Progenitor cell of endocrine pancreas (in vitro differentiated cells): ENCODE measurements around the gene ZNF234. TPM values are rescaled to one million over a fixed set of nuclear protein-coding genes. Genes with fewer than 3 reads are reported as not detected.
"Not testable (repeated sequence)": the region's sequence is repeated elsewhere in the genome, so short reads cannot be mapped to it uniquely, and the experiment has no call there.

ENCODE experiments used
- DNase-seq: peaks from one replicate; pipeline ENCODE4 v3.0.0; 2021; ENCODE audit warnings: low spot score; ENCODE audit not compliant: unreplicated experiment
- H3K27ac Mint-ChIP-seq: 2 replicates; pipeline ENCODE4 v1.8.0; 2021; ENCODE audit warnings: mild to moderate bottlenecking, moderate library complexity, mixed read lengths
- H3K27me3 Mint-ChIP-seq: 2 replicates; pipeline ENCODE4 v1.8.0; 2021; ENCODE audit warnings: mixed read lengths
- H3K36me3 Mint-ChIP-seq: 2 replicates; pipeline ENCODE4 v1.8.0; 2022; ENCODE audit warnings: mixed read lengths; ENCODE audit not compliant: insufficient read depth
- H3K4me1 Mint-ChIP-seq: 2 replicates; pipeline ENCODE4 v1.8.0; 2021; ENCODE audit warnings: low read depth, mixed read lengths
- H3K4me3 Mint-ChIP-seq: 2 replicates; pipeline ENCODE4 v1.8.0; 2021; ENCODE audit warnings: low read depth, mild to moderate bottlenecking, moderate library complexity, mixed read lengths
- H3K9me3 Mint-ChIP-seq: 2 replicates; pipeline ENCODE4 v1.8.0; 2021; ENCODE audit warnings: low read depth, mixed read lengths
- total RNA-seq: library from RNA; stranded (reverse); gene quantifications from 2 replicates; pipeline ENCODE4 v1.2.1, GENCODE V29; 2021
- TF ChIP-seq, protein P1 (sequence below): fragments of 200-600 bp; sonication (generic); IDR thresholded peaks from one replicate; pipeline ENCODE4 v1.5.0; 2021; ENCODE audit warnings: antibody characterized with exemption, mild to moderate bottlenecking; ENCODE audit not compliant: unreplicated experiment

ZNF234 gene
- total RNA-seq, 1 donor from 2014 or later = 24.9 TPM

DNA sequence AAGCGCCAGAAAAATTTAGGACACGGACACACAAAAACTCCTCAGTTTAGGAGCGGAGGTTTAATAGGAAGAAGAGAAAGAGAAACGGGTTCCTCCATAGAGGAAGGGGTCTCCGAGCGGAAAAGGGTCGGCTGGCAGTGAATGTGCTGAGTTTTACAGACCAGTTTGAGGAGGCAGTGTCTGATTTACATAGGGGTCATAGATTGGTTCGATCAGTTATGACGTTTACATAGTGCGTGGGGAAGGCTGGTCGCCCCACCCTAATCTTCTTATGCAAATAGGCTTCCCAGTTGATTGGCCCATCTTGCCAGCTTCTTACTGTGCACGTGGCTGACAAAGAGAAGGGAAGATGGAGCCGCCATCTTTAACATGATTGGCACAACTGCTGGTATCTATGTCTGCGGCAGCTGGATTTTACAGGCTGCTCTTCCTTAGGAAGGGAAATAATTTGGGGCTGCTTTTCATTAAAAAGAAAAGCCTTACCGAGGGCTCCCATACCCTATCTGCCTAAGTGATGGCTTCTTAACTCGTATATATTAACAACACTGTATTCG lies 29.4 kb upstream of the ZNF234 start:
- Mint-ChIP-seq H3K36me3 (peaks cover 46% of the 10 kb centered on the region), H3K27me3 (no peaks in the 10 kb centered on the region), H3K27ac (peak overlapping the region; percentile 86), H3K4me1 (peaks cover 11% of the 10 kb centered on the region), H3K9me3 (peaks cover 38% of the 10 kb centered on the region), H3K4me3 (peak overlapping the region; percentile 93)
- TF ChIP-seq, protein P1, sequence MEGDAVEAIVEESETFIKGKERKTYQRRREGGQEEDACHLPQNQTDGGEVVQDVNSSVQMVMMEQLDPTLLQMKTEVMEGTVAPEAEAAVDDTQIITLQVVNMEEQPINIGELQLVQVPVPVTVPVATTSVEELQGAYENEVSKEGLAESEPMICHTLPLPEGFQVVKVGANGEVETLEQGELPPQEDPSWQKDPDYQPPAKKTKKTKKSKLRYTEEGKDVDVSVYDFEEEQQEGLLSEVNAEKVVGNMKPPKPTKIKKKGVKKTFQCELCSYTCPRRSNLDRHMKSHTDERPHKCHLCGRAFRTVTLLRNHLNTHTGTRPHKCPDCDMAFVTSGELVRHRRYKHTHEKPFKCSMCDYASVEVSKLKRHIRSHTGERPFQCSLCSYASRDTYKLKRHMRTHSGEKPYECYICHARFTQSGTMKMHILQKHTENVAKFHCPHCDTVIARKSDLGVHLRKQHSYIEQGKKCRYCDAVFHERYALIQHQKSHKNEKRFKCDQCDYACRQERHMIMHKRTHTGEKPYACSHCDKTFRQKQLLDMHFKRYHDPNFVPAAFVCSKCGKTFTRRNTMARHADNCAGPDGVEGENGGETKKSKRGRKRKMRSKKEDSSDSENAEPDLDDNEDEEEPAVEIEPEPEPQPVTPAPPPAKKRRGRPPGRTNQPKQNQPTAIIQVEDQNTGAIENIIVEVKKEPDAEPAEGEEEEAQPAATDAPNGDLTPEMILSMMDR = no peak
- DNase-seq = no peak

DNA sequence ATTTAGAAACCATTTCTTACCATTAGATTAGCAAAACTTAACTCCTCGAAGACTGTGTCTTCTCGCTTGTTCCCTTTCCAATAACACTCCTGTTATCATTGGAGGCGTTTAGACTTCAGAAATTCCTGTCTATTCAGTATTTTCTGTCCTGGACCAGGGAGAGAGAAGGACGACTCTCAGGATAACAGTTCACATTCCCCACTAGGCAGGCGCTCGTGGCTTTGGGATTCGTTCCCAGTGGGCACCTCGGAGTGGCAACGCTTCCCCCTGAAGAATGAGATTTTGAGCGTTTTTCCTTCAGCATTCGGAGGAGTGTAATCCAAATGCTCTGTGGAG lies 28.6 kb upstream of the ZNF234 start:
- Mint-ChIP-seq H3K4me1 (peaks cover 11% of the 10 kb centered on the region), H3K36me3 (peaks cover 42% of the 10 kb centered on the region), H3K9me3 (peaks cover 30% of the 10 kb centered on the region), H3K27ac (peak overlapping the region; percentile 96), H3K4me3 (peak overlapping the region; percentile 93), H3K27me3 (no peaks in the 10 kb centered on the region)
- no peak for DNase-seq
- TF ChIP-seq, protein P1 = no peak

DNA sequence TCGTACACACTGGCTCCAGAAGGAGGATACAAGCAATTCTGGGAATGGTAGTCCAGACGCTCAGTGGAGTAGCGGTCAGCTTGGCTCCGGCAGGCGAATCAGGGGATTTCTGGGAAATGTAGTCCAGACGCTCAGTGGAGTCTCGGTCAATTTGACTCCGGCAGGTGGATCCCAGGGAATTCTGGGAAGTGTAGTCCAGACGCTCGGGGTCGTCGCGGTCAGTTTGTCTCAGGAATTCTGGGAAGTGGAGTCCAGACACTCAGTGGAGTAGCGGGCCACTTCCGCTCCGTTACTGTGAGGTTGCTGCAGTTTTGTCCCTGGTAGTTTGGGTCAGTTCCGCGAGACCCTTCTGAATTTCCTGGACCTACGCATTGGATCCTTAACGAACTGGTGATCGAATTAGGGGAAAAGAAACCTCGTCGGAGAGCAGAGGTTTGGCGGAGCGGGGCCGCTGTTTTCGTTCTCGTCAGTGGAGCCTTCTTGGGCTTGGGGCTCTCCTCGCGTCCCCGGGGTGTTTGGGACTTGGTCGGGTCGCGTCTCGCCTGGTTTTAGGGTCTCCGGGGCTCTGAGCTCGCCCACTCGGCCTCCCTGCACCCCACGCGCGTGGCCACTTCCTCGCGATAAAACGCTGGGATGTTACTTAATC lies 28.1 kb upstream of the ZNF234 start, which contains the start of gene ZNF225:
TSS of gene ZNF225 (plus strand) at position 262 of the 646 bp plus-strand sequence. CDS start 2,429 bp downstream, outside the sequence.
- Mint-ChIP-seq H3K27ac (peak within 1 kb of the TSS; percentile 96), H3K4me3 (peak within 1 kb of the TSS; percentile 93), H3K27me3 (no peaks in the 10 kb centered on the region), H3K36me3 (peaks cover 40% of the 10 kb centered on the region), H3K9me3 (peaks cover 25% of the 10 kb centered on the region), H3K4me1 (peaks cover 11% of the 10 kb centered on the region)
- TF ChIP-seq, protein P1 = no peak
- peak; percentile 87 for DNase-seq

DNA sequence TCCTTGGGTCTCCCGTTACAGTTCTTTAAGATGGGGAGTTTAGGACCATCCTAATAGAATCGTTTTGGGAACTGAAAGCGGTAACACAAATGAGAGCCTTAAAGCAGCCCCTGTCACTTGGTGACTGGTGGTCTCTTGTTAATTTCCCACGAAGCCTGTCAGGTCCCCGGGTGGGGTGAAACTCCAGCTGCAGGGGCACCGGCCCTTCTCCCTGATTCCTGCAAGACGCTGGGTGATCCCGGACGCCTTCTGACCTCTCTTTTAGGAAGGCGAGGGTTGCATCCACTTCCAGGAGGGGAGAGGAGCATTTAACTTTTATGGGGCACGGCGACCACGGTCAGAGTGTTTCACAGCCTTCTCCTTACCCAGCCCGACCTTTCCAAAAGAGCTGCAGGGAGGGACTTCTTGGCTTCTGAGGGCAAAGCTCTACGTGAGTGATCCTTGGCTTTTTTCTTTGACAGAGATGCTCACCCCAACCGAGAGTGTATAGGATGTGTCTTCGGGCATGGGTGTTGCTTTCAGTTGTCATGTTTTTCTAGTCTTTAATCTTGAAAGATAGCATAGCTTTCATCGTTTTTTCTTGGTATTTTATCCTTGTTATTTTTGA lies 27.5 kb upstream of the ZNF234 start:
- peak overlapping the region; percentile 93 for H3K4me3 Mint-ChIP-seq
- peaks cover 11% of the 10 kb centered on the region for H3K4me1 Mint-ChIP-seq
- DNase-seq = no peak

DNA sequence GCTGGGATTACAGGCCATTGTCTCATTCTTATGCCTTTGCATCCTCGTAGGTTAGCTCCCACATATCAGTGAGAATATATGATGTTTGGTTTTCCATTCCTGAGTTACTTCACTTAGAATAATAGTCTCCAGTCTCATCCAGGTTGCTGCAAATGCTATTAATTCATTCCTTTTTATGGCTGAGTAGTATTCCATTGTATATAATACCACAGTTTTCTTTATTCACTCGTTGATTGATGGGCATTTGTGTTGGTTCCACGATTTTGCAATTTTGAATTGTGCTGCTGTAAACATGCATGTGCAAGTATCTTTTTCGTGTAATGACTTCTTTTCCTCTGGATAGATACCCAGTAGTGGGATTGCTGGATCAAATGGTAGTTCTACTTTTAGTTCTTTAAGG lies 20.2 kb upstream of the ZNF234 start:
- not testable (repeated sequence) for H3K27me3 Mint-ChIP-seq, H3K4me3 Mint-ChIP-seq, H3K27ac Mint-ChIP-seq, DNase-seq, H3K4me1 Mint-ChIP-seq
- peaks cover 81% of the 10 kb centered on the region for H3K36me3 Mint-ChIP-seq
- H3K9me3 Mint-ChIP-seq = peaks cover 39% of the 10 kb centered on the region

More for the DNA sequence above, 27.5 kb upstream of the ZNF234 start:
- H3K36me3 Mint-ChIP-seq = peaks cover 41% of the 10 kb centered on the region
- TF ChIP-seq, protein P1 = no peak
- H3K27ac Mint-ChIP-seq = peak overlapping the region; percentile 96
- no peaks in the 10 kb centered on the region for H3K27me3 Mint-ChIP-seq
- H3K9me3 Mint-ChIP-seq = peaks cover 23% of the 10 kb centered on the region
